ENCODE results near the gene SLC2A13.
"Not testable (repeated sequence)": the region's sequence is repeated elsewhere in the genome, so short reads cannot be mapped to it uniquely, and the experiment has no call there.

Gene SLC2A13

DNA sequence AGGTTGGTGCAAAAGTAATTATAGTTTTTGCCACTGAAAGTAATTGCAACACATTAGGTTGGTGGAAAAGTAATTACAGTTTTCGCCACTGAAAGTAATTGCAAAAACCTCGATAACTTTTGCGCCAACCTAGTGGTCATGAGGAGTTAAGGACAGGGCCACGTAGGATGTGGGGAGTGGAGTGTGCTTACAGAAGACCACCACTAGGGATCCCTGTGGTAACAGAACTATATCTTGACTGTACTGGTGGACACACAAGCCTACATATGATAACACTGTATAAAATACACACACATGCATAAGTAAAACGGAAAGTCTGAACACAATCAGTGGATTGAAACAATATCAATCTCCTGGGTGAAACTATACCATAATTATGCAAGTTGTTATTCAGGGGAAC lies 298.8 kb downstream of the SLC2A13 start:
- DNase-seq (ENCODE audit: low spot score), result peak; percentile 4

DNA sequence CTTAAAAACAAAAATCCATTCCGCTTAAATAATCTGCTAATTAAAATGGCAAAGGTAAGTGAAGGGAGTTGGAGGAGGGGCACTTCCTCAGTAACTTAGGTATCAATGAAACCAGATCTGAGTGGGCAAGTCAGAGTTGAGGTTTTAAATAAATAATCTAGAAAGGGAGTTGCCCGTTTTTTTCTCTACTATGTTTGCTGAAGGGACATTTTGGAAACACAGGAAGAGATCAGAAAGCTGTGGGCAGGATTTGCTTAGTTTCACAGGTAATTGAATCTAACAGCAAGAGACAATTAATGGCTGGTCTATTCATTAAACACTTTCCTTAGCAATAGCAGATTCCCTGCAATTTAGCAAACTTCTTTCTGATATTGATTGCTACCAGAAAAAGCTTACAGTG lies 300.2 kb downstream of the SLC2A13 start:
- DNase-seq (ENCODE audit: low spot score), result no peak

DNA sequence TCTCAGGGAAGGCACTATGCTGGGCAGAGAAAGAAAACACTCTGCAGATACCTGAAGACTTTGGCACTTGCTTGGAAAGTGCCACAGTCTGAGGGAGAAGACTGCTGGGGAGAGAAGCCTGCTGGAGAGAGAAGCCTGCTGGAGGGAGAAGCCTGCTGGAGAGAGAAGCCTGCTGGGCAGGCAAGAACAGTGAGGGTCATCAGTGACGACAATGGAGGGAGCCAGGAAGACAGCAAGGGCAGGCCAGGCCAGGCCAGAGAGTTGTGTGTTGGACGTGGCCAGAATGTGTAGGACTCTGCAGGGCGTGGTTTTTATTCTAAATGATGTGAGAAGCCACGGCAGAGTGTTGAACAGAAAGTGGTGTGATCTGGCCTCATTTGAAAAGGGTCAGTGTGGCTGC lies 301.0 kb downstream of the SLC2A13 start:
- no peak for DNase-seq (ENCODE audit: low spot score)

DNA sequence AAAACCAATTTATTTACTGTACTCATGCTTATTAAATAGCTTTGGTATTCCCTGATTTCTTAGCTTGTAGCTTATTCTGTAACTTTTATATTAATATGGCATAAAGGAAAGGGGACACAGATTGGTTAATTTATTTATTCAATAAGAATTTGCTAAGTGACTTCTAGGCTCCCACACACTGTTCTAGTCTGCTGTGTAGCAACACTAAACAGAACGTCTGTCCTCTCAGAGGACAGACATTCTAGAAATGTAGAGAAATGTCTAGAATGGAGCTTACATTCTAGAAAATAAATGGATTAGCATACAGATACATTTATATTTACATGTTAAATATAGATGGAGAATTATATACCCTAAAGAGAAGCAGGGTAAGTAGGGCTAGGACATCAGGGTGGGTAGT lies 301.4 kb downstream of the SLC2A13 start:
- DNase-seq (ENCODE audit: low spot score), result no peak

DNA sequence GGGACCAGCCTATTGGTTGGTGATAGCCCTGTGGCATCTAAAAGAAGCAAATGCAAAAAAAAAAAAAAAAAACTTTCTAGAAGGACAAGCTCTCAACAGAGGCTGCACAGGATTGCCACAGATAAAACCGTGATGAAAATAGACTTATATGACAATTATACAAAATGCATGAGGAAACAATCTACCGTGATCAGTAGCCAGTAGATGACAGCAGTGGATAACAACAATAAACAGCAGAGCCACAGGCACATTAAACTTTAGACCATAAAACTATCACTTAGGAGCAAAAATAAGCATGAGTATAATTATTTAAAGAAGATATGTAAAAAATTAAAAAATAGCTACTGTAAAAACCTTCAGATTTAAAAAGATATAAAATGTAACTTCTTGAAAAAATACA lies 302.7 kb downstream of the SLC2A13 start:
- no peak for DNase-seq (ENCODE audit: low spot score)

DNA sequence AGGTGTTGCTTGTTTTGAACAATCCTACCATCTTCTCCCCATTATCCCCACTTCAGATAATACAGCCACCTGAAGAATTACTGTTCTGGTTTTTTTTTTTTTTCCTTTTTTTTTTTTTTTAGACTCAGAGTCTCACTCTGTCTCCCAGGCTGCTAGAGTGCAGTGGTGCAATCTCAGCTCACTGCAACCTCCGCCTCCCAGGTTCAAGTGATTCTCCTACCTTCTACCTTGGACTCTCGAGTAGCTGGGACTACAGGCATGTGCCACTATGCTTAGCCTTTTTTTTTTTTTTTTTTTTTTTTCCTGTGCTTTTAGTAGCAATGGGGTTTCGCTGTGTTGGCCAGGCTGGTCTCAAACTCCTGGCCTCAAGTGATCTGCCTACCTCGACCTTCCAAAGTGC lies 306.9 kb downstream of the SLC2A13 start:
- no peak for DNase-seq (ENCODE audit: low spot score)

DNA sequence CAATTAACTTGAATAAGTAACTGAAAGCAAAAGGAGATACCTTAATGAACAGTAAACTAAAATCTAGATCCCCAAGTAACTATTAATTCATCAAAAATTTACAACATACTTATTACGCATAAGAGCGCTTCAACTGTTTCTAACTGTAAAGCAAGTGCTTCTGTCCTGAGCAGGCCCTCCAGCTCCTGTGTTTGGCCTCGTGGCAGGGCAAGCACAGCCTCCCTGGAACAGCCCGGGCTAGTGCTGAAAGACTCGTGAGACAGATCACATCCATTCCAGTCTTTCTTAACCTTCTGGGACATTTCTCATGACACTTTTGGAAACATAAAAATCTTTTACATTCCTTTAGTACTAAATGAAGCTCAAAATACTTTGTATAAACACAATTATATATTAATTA lies 307.5 kb downstream of the SLC2A13 start:
- DNase-seq (ENCODE audit: low spot score), result no peak

DNA sequence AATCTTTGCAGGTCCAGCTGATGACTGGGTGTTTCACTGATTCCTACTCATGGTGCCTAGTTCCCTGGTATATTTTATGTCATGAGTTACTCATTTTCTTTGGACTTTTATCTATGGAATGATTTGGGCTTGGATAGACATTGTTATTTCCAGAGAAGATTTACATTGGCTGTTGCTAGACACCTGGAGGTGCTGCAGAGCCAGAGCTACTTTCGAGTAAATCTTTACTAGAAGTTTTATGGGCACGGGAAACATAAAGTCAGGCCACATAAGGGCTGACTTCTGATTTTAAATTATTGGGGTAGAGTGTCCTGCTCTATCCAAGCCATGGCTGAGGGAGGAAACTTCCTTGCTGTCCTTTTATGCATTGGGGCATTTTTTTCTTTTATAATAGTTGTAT lies 310.4 kb downstream of the SLC2A13 start:
- no peak for DNase-seq (ENCODE audit: low spot score)

DNA sequence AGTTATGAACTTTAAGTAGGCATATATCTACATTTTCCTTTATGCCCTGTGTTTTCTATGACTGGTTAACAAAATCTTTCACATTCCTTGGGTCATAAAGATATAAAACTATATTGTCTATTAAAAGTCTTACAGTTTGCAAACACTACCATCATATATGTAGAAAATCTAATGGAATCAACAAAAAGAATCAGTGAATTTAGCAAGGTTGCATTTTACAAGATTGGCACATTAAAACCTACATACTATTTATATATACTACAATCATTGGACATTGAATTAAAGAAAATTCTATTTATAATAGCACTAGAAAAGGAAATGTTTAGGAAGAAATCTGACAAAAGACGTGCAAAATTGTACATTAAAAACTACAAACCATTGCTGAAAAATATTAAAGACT lies 312.9 kb downstream of the SLC2A13 start:
- DNase-seq (ENCODE audit: low spot score), result no peak

DNA sequence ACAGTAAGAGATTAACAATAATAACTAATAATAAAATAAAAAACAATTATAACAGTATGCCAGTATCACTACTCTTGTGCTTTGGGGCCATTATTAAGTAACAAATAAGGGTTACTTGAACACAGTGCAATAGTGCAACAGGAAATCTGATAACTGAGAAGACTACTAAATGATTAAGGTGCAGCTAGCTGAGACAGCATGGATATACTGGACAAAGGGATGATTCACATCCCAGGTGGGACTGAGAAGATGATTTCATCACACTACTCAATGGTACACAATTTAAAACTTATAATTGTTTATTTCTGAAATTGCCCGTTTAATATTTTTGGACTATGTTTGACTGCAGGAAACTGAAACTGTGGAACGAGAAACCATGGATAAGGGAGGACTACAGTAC lies 317.6 kb downstream of the SLC2A13 start:
- no peak for DNase-seq (ENCODE audit: low spot score)

DNA sequence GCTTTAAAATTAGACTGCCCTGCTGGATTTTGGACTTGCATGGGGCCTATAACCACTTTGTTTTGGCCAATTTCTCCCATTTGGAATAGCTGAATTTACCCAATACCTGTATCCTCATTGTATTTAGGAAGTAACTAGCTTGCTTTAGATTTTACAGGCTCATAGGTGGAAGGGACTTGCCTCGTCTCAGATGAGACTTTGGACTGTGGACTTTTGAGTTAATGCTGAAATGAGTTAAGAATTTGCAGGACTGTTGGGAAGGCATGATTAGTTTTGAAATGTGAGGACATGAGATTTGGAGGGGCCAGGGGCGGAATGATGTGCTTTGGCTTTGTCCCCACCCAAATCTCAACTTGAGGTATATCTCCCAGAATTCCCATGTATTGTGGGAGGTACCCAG lies 320.1 kb downstream of the SLC2A13 start:
- not testable (repeated sequence) for DNase-seq (ENCODE audit: low spot score)

DNA sequence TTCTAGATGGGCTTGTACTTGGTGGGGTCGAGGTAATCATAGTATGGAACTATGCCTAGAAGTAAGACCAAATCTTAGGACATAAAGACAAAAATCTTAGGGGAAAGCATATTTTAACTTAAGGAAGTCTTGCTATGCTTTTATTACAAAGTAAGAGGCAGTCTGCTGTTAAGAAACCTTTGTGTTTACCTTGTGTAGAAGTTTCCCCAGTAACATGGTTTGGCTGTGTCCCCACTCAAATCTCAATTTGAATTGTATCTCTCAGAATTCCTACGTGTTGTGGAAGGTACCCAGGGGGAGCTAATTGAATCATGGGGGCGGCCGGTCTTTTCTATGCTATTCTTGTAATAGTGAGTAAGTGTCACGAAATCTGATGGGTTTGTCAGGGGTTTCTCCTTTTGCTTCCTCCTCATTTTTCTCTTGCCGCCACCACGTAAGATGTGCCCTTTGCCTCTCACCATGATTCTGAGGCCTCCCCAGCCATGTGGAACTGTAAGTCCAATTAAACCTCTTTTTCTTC lies 323.8 kb downstream of the SLC2A13 start:
- no peak for DNase-seq (ENCODE audit: low spot score)

DNA sequence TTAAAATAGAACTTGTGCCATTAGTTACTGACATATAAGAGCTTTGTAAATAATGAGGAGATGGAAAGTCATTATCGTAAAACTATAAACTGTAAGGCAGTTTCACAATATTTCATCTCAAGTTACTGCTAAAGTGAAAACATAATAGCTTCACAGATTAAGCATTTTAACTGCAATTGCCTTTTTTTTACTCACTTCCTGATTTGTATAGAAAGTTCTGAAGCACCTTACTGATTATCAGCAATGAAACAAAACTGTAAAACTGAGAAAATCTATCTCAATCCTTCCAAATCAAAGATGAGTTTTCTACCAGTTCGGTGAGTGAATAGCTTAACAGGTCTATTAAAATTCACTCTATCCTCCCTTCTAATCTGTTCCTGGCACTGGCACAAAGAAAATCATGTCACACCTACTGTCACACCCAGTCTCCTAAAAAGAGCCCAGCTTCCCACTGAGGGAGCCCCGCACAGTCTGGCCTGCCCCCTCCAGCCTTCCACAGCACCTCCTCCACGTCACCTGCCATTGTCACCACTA lies 324.9 kb downstream of the SLC2A13 start:
- no peak for DNase-seq (ENCODE audit: low spot score)

DNA sequence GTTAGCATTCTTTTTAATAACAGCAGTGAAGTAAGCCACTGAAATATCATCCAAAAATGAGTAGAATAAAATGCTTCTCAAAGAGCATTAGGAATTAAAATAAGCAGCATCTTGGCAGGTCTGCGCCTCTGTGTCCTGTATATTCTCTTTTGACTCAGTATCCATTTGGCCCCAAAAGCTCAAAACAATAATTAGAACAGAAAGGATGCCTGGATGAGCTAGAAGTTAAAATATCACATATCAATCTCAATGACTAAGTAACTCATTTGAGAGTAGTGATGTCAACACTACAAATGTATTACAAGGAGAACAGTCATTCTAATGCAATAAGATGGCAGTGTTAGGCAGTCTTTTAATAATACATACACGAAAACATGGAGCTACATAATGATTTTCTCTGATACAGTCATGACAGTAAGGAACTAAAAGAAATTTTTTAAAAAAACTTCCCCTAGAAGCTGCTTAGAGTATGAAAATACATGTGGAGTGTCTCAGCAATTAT lies 325.4 kb downstream of the SLC2A13 start:
- DNase-seq (ENCODE audit: low spot score), result no peak

DNA sequence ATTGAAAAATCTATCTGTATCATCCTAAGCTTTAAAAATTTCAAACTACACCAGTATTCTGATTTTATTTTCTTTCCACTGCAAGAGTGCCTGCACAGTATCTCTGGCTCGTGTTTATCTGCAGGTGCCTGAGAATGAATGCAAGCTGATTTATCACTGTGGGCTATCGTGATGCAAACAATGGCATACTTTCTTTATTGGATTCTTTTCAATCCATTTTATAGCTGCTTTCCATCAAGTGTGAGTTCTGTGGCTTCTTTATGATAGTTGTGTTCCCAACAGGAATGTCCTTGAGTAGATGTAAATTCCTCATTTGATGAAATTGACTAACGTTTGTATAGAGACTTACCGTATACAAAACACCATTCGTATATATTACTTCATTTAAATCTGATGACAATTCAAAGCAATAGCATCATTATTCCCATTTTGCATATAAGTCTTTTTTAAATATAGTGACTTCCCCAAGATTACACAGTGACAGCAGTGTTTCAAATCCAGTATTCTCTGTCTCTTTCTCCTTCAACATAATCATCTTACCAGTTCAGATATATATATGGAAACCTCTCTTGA lies 326.0 kb downstream of the SLC2A13 start:
- no peak for DNase-seq (ENCODE audit: low spot score)

DNA sequence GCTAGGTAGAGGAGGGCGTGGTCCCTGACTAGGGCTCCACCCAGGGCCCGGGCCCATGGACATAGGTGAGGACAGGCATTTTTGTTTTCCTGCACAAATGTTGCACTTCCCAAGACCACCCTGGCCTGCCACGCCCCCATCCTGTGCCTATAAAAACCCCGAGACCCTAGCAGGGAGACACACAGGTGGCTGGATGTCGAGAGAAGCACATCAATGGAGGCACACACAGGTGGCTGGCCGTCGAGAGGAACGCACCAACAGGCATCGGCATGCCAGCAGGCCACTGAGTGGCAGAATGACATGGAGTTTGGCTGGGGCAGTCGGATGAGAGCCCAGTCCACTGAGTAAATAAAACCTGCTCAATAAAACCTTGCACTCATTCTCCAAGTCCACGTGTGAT lies 328.4 kb downstream of the SLC2A13 start:
- DNase-seq (ENCODE audit: low spot score), result no peak

DNA sequence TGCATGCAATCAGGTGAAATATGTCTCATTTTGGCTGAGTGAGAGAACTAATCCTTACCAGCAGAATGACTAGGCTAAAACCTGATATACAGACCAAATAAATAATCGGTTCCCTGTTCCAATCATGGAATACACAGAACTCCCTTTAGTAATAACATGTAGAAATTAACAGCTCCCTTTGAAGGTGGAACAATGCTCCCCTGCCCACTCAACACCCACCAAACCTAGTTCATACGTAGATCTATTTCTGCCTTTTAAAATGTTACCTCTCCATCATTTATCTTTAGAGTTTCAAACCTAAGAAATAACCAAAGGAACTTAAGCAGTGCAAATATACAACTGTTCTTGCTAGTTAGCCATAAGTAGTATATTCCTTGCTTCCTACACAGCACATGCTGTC lies 332.6 kb downstream of the SLC2A13 start:
- DNase-seq (ENCODE audit: low spot score), result no peak

DNA sequence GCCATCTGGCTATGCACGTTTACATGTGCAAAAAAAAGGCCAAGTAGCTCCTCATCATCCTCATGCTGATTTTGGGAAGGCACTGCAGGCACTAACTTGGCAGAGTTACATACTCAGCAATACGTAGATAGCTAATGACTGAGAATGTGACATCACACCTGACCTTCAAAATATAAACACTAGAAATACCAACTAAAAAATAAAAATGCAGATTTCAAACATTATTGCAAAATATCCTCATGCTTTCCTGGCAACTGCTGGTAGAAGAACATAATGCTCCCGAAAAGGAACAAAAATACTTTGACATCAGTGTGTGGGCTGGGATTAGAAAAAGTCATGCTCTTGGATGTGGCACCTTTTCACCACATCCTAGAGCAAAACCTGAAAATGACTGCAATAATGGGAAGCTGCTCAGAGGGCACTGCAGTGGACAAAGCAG lies 333.0 kb downstream of the SLC2A13 start:
- no peak for DNase-seq (ENCODE audit: low spot score)

DNA sequence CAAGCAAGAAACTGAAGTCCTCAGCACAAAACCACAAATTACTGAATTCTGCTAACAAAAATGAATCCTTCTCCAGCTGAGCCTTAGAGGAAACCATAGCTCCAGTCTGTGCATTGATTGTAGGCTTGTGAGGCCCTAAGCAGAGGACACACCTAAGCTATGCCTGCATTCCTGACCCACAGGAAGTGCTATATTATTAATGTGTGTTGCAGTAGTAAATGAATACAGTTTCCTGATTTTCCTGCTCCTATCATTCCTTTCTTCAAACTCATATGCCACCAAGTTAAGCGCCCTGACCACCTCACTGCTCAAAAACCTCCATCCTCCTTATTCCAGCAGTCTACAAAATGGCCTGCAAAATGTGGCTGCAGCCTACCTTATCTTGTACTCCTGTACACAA lies 334.4 kb downstream of the SLC2A13 start:
- no peak for DNase-seq (ENCODE audit: low spot score)

DNA sequence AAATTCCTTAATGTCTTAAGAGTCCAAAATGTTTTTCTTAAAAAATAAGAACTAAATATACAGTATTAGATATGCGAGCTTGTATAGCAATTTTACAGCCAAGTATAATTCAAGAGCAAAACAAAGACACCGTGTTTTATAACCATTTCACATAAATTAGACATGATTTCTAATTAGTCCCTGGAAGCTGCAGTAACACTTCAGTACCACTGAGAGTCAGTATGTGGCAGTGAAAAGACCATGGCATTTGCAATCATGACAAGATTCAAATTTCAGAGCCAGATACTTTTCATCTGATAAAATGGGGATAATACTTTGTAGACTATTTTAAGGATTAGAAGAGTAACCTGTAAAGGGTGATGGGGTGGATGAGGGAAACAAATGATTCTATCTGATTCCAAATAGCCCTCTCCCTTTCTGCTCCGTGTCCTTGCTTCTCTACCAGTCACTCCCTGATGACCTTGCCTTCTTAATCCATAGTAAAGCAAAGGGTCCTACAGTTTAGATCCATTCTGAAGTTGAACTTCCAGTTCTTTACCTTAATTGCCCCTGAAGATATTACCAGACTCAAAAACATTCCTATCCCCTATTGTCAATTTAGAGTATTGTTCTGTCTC lies 340.8 kb downstream of the SLC2A13 start:
- peak; percentile 49 for DNase-seq (ENCODE audit: low spot score)

DNA sequence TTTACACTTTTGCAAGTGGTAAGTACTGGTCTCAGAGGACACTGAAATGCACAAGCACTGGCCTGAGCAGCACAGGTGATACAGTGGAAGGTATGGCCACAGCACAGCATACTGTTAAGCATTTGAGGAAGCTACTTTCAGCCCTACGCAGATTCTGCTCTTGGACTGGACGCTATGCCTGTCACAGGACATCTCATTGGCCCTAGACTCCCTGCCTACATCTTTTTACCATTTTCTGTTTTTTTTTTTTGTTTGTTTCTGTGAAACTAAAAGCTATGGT lies 342.1 kb downstream of the SLC2A13 start:
- no peak for DNase-seq (ENCODE audit: low spot score)

DNA sequence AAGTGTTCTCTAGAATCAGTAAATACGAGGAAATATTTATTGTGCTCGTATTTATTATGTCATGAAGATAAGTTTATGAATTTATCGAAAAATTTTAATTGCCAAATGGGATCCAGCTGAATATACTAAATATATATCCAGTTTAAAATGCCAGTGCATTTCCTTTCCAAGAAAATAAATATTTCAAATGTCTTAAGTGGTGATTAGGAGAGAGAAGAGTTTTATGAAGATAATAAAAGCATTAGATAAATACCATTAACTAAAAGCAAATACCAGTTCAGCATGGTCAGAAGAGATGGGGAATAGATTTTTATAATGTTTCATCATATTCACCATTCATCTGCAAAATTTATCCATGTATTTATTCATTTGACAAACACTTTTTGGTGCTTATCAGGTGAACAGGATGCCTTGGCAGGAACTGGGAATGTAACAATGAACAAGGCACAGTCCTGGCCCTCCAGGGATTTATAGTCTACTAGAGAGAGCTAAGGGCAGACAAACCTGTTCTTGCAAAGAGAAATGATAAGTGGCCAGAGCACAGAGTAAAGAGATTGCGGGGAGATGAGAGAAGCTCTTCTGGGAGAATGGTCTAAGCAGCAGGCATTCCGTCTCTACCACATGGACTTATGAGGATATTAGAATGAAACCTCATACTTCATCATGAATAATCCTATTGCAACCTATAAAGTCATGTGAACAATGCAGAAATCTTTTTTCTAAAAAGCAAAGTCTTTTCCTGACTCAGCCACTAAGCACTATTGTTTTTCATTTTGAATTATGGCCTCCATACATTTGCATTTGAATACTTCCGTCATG lies 342.6 kb downstream of the SLC2A13 start:
- no peak for DNase-seq (ENCODE audit: low spot score)

DNA sequence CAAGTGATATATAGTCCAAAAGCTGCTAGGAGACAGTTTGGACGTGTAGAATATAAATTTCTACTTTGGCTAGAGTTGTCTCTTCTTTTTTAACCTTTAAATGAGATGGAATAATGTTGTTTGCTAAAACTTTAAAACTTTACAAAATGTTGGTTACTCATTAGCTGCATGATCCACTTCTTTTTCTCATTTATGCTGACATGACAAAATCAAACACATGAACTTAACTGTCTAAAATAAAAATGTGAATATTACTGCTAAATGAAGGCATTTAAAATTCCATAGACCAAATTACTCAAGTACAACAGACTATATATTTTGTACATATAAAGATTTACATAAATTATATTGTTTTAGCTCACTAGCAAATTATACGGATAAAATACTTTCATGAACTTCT lies 350.4 kb downstream of the SLC2A13 start:
- DNase-seq (ENCODE audit: low spot score), result no peak

Data from COLO829 (cell line).